Stimulated activated effector memory CD8-positive, alpha-beta T cell treated with anti-CD3 and anti-CD28 coated beads, Interleukin-12 subunit alpha, Interleukin-12 subunit beta, amount 100 ng/mL, for 72 hours (primary cell): ENCODE measurements around the gene UNC5B.
A peak's percentile ranks its signal among the peaks of the same experiment; 100 is the strongest.
"Not testable (repeated sequence)": the region's sequence is repeated elsewhere in the genome, so short reads cannot be mapped to it uniquely, and the experiment has no call there.

Experiments used
- ATAC-seq: fragments of 150-1000 bp; cut with Tn5 transposase; 2 replicates; pipeline ENCODE4 v1.10.0; 2021
- DNase-seq, 2 donors: peaks; one replicate each; pipeline ENCODE4 v3.0.0; 2021 to 2022; ENCODE audit warnings: low spot score in 2 of 2
- H3K27ac Mint-ChIP-seq: one replicate; pipeline ENCODE4 v1.8.0; 2022; ENCODE audit warnings: mild to moderate bottlenecking, mixed read lengths
- H3K36me3 Mint-ChIP-seq: one replicate; pipeline ENCODE4 v1.8.0; 2022; ENCODE audit warnings: mild to moderate bottlenecking, mixed read lengths
- H3K4me1 Mint-ChIP-seq: one replicate; pipeline ENCODE4 v1.8.0; 2022; ENCODE audit warnings: mixed read lengths
- H3K4me3 Mint-ChIP-seq: one replicate; pipeline ENCODE4 v1.8.0; 2022; ENCODE audit warnings: mild to moderate bottlenecking, mixed read lengths
- H3K9me3 Mint-ChIP-seq: one replicate; pipeline ENCODE4 v1.8.0; 2022; ENCODE audit warnings: mixed read lengths

The UNC5B gene

DNA sequence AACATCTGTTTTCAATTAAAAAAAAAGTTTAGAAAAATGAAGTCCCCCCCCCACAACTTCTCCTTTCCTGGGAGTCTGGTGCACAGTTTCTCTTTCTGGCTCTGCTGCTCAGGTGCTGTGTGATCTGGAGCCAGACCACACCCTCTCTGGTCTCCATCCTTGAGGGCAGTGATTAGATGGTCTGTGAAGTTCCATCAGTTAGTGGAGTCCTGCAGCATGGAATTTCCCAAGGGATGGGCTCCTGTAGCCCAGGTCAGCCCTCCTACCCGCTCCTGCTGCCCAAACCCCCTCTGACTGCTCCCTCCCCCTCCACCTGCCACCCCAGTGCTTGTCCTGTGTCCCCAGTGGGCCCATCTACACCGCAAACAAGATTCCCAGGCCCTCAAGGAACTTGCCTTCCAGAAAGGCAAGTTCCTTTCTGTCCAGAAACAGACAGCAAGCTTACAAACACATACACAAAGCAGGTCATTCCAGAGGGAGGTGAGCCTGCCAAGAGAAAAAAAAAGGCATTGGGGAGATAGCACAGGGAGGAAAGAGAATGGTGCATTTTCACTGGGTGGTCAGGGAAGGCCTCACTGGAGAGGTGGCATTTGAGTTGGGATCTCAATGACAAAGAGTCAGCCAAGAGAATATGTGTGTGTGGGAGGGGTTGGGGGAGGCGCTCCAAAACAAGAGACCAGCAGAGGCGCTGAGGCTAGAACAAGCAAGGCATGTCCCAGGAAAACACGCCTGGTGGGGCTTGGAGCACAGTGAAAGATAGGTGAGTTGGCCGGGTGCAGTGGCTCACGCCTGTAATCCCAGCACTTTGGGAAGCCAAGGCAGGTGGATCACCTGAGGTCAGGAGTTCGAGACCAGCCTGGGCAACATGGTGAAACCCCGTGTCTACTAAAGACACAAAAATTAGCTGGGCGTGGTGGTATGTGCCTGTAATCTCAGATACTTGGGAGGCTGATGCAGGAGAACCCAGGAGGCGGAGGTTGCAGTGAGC is 57.2 kb downstream of the UNC5B start:
- ATAC-seq, result no peak
- H3K27ac Mint-ChIP-seq, result no peak overlapping the region
- H3K4me1 Mint-ChIP-seq, result no peaks in the 10 kb centered on the region
- DNase-seq, result no peak
- H3K4me3 Mint-ChIP-seq, result no peak overlapping the region
- H3K36me3 Mint-ChIP-seq, result no peaks in the 10 kb centered on the region
- H3K9me3 Mint-ChIP-seq, result no peaks in the 10 kb centered on the region

DNA sequence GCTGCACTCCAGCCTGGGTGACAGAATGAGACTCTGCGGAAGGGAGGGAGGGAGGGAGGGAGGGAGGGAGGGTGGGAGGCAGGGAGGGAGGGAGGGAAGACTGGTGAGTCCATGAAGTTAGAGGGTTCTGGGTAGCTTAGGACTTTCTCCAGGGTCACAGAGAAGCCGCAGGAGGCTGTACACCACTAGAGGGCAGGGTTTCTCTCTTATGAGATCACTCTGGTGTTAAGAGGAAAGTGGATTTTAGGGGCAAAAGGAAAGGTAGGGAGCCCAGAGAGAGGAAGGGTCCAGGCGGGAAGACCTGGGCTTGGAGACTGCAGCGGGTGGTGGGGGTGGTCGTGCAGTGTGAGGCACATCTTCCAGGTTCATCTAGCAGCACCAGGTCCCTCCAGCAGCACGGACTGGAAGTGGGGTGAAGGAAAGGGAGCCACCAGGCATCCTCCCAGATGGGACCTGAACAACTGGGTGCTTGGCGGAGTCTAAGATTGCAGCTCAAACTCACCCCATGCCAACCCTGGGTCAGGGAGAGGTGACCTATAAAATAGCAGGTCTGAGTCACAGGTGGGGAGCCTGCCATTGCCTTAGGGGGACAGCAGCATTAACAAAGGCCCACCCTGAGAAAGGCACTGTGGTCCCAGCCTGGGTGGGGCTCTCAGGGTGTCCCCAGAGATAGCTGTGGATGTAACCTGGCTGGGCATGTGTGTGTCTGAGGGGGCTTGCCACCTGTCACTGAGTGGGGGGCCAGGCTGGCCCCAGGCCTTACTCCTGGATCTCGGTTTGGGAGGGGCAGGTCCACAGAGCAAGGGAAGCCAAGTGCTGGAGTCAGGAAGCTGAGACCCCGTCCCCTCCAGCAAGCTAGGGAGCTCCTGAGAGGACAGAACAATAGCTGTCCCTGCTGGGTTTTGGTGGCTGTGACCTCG is 58.2 kb downstream of the UNC5B start:
- Mint-ChIP-seq H3K9me3 (no peaks in the 10 kb centered on the region), H3K36me3 (no peaks in the 10 kb centered on the region), H3K4me1 (no peaks in the 10 kb centered on the region), H3K4me3 (no peak overlapping the region), H3K27ac (no peak overlapping the region)
- peak in 1 of 2 donors; percentile 58 for DNase-seq
- peak; percentile 53 for ATAC-seq

DNA sequence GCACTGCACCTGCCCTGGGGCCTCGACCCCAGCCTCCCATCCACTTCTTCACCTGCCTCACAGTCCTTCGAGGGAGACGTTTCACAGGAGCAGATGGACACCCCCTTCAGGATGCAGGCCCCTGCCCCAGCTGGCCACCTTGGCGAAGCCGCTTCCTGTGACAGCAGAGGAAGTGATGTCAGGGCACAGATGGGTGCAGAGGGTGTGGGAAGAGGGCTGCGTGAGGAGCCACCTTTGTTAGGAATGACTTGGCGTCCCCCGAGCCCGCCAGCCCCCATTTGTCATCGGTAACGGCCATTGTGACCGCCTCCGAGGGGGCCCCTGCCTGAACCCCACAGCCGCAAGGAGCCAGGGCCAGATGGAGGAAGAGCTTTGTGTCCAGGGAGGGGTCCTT is 59.3 kb downstream of the UNC5B start:
- H3K4me1 Mint-ChIP-seq, result no peaks in the 10 kb centered on the region
- ATAC-seq (no peak), DNase-seq (no peak)
- no peak overlapping the region for H3K4me3 Mint-ChIP-seq
- H3K36me3 Mint-ChIP-seq, result no peaks in the 10 kb centered on the region
- H3K9me3 Mint-ChIP-seq, result no peaks in the 10 kb centered on the region
- H3K27ac Mint-ChIP-seq, result no peak overlapping the region

DNA sequence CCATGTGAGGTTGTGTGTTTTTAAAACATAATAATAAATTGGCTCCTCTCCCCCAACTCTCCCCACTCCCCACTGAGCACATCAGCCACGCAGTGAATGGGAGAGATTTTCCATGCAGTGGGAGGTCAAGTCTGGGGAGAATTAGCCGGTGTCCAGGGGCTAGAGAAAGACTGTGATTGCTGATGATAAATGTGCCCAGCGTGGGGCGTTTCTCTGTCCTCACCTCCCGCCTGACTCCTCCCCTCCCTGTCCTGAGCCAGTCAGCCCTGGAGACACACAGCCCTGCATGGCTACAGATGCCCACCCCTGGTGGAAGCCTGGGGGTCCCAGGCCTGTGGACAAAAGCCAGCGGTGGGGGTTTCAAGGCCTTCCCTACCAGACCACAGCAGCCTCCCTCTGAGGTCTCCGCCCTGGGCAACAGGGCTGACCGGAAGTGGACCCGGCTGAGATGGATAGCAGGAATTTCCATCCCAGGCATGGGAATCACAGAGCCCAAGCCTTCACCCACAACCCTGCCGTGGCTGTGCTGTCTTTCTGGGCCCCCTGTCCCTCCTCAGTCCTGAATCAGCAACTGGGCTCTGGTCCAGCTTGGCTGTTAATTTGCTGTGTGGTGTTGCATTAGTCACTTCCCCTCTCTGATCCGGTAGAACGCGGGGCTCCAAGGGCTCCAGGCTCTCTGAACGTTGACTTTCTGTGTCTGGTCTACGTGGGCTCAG is 59.8 kb downstream of the UNC5B start:
- H3K9me3 Mint-ChIP-seq, result no peaks in the 10 kb centered on the region
- H3K4me3 Mint-ChIP-seq, result no peak overlapping the region
- no peak for ATAC-seq
- H3K27ac Mint-ChIP-seq, result peak overlapping the region; percentile 32
- no peaks in the 10 kb centered on the region for H3K4me1 Mint-ChIP-seq
- no peaks in the 10 kb centered on the region for H3K36me3 Mint-ChIP-seq
- DNase-seq, result no peak

DNA sequence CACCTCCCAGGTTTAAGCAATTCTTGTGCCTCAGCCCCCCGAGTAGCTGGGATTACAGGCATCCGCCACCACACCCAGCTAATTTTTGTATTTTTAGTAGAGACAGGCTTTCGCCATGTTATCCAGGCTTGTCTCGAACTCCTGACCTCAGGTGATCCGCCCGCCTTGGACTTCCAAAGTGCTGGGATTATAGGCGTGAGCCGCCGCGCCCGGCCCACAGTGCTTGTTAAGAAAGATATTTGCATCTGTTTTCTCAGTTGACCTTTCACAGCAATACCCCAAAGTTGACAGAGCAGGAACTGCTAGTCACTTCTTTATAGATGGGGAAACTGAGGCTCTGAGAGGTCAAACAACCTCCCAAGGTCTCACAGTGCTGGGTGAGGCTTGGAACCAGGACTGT is 60.6 kb downstream of the UNC5B start:
- H3K36me3 Mint-ChIP-seq, DNase-seq, H3K4me1 Mint-ChIP-seq, ATAC-seq, H3K9me3 Mint-ChIP-seq, H3K4me3 Mint-ChIP-seq: not testable (repeated sequence)
- peak overlapping the region; percentile 32 for H3K27ac Mint-ChIP-seq

DNA sequence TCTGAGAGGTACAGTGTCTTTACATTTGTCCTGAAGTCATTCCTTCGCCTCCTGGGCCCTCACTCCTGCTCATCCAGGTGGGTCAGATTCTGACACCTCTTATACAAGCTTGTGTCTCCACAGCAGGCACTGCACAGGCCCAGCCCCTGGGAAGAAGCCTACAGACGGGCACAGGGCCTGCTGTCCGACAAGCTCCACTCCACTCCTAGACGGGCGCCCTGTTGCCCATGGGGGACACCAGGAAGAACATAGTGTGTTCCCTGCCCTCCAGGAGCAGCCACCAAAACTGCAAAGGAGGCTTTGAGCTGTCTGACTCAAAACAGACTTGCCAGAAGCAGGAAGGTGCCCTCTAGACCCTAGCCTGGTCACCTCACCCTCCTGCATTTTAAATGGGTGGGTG is 61.1 kb downstream of the UNC5B start:
- H3K36me3 Mint-ChIP-seq, result no peaks in the 10 kb centered on the region
- ATAC-seq, result no peak
- no peak overlapping the region for H3K27ac Mint-ChIP-seq
- H3K4me3 Mint-ChIP-seq, result no peak overlapping the region
- no peak for DNase-seq
- H3K4me1 Mint-ChIP-seq, result no peaks in the 10 kb centered on the region
- H3K9me3 Mint-ChIP-seq, result no peaks in the 10 kb centered on the region

DNA sequence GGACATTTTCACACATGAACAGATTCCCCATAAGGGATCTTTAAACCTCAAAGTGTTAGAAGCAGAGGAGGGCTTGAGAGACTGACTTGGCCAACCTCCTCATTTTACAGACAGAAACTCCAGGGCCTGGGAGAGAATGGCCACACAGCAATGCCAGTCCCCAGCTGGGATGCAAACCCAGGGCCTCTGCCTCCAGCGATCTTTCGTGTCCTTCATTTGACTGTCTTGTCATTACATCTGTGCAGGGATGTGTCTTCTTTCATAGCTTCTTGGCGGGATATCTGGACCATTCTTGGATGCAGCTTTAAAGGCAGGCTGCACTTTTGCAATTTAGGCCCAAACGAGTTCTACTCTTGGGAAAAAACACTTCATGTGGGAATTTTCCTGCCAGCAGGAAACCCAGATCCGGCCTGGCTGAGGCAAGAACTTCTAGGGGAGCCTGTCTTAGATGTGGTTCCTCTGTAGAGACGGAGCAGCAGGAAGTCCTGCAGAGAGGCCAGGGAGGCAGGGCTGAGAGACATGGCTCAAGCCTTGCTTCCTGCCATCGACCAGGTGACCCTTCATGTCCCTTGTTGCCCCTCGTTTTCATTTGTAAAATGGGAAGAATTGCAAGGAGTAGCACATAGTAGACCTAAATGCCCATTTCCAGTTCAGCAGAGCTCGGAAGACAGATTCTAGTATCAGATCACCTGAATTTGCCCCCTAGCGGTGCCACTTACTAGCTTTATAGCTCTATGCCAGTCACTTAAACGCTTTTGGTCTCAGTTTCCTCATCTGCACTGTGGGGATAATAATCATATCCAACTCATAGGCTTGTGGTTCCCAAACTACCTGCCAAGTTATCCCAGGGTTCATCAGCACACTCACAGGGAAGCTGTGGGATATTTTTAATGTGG is 62.8 kb downstream of the UNC5B start:
- no peak for DNase-seq
- H3K4me3 Mint-ChIP-seq, result no peak overlapping the region
- no peak overlapping the region for H3K27ac Mint-ChIP-seq
- H3K9me3 Mint-ChIP-seq, result no peaks in the 10 kb centered on the region
- ATAC-seq, result no peak
- H3K4me1 Mint-ChIP-seq, result no peaks in the 10 kb centered on the region
- H3K36me3 Mint-ChIP-seq, result no peaks in the 10 kb centered on the region

DNA sequence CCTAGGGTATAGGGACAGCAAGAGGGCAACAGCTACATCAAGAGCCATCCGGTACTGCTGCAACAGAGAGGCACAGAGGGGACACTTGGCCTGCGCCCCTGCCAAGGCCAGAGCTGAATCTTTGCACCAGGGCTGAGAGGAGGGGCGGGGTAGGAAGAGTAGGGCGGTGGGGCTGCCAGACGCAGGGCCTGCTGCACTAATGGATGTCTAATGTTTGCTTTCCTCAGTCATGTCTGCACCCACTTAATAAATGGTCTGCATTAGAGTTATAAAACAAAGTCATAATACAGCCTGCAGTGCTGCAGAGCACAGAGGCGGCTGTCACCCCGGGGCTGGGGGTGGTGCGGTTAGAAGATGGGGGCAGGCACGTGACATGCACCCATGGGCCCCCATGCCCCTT is 64.5 kb downstream of the UNC5B start:
- Mint-ChIP-seq H3K4me1 (no peaks in the 10 kb centered on the region), H3K4me3 (no peak overlapping the region), H3K27ac (no peak overlapping the region), H3K9me3 (no peaks in the 10 kb centered on the region), H3K36me3 (no peaks in the 10 kb centered on the region)
- ATAC-seq (no peak), DNase-seq (no peak)

DNA sequence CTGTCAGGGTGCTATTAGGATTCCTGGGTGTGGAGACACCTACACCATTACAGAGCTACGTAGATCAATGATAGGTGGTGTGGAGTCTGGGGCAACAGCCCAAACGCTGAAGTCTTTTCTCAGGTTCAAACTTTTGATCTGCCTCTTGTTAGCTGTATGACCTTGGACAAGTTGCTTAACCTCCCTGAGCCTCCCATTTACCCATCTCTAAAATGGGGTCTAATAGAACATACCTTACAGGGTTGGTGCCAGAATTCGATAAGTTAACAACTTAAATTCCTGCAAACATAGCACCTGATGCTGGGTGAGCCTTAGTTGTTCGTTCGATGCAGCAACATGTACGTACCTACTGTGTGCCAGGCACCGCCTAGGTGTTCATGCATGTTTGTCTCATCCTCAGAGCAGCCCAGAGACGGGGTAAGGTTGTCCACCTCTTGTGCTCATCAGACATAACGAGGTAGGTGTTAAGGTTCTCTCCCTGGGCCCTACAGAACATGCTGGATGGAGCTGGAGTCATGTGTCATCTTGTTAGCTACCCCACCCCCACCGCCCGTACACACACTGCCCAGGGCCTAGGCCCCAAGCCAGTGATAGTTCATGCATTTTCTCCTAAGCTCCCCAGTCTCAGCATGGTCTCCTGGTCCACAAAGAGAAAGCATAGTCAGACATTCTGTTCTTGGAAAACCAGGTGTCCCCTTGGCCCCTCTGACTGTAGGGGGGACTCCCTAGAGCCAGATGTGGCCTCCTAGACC is 65.7 kb downstream of the UNC5B start:
- Mint-ChIP-seq H3K27ac (no peak overlapping the region), H3K4me1 (no peaks in the 10 kb centered on the region), H3K9me3 (no peaks in the 10 kb centered on the region), H3K4me3 (no peak overlapping the region), H3K36me3 (no peaks in the 10 kb centered on the region)
- DNase-seq (no peak), ATAC-seq (no peak)

DNA sequence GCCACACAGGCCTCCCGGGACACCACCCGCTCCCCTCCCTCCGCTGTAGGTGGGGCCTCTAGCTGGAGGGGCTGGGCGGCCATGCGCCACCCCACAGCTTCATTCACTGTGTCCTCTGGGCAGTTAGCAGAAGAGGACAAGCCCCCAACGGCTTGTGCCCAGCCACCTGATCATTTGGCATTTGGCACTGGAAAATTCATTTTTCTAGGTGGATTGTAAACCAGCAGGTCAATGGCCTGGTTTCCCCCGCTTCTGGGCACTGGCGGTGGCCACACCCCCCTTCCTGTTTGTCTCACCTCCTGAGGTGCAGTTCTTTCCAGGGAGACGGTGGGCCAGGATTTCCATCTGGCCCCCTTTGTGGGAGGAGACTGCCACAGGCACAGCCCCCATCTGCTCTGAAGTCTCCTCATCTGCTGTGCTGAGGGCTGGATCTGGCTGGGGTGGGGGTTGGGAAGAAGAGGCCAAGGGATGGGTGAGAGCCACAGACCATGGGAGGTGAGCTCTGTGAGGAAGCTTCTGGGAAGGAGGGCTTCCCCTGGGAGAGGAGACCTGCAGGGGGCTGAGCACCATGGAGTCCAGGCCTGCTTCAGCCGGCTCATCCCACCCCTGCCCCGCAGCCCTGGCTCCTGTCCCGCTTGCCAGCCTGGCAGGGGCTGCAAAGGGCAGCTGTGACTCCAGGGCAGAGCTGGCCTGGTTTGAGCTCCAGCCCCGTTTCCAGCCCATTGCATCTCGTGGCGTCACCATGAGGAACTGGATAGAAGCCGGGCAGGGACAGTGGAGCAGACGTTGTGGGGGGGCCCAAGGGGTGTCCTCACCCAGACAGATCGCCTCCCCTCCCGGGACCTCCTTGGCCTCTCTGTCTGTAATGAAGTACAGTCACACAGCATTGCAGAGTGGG is 66.6 kb downstream of the UNC5B start:
- Mint-ChIP-seq H3K4me3 (no peak overlapping the region), H3K4me1 (no peaks in the 10 kb centered on the region), H3K27ac (no peak overlapping the region), H3K36me3 (no peaks in the 10 kb centered on the region), H3K9me3 (no peaks in the 10 kb centered on the region)
- ATAC-seq (no peak), DNase-seq (no peak)

DNA sequence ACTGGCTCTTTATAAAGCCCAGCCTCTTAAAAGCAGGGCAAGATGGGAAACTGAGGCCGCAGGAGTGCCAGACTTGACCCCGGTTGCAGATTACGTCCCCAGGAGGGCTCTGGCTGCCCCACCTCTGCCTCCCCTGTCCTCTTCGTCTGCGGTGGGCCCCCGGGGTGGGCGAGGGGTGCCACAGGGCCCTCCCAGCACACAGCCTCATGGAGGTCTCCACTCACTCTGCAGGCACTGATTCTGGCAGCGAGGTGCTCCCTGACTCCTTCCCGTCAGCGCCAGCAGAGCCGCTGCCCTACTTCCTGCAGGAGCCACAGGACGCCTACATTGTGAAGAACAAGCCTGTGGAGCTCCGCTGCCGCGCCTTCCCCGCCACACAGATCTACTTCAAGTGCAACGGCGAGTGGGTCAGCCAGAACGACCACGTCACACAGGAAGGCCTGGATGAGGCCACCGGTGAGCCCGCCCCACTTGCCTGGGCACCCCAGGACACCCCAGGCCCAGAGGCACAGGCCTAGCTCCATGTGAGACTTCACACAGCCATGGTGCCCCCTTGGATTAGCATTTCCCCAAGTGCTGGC is 67.3 kb downstream of the UNC5B start:
- no peak overlapping the region for H3K27ac Mint-ChIP-seq
- H3K4me3 Mint-ChIP-seq, result no peak overlapping the region
- ATAC-seq (no peak), DNase-seq (no peak)
- H3K9me3 Mint-ChIP-seq, result no peaks in the 10 kb centered on the region
- H3K4me1 Mint-ChIP-seq, result no peaks in the 10 kb centered on the region
- no peaks in the 10 kb centered on the region for H3K36me3 Mint-ChIP-seq

DNA sequence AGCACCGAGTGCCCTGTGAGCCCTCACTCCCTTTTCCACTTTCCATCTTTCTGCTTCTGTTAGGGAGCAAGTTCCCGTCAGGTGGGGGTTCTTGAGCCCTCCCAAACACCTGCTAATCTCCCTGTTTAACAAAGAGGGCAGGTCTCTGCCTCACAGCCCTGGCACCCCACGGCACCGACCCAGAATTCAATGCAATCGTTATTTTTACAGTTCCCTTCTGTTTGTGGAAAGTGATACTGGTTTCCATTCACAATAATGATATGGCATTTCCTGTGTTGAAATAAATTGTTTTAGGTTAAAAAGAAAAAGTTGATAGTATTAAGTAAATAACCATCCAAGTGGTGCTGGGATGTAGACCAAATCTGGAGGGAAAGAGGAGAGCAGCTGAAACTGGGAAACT is 67.8 kb downstream of the UNC5B start:
- H3K27ac Mint-ChIP-seq, result no peak overlapping the region
- no peaks in the 10 kb centered on the region for H3K9me3 Mint-ChIP-seq
- DNase-seq (no peak), ATAC-seq (no peak)
- no peaks in the 10 kb centered on the region for H3K4me1 Mint-ChIP-seq
- no peaks in the 10 kb centered on the region for H3K36me3 Mint-ChIP-seq
- no peak overlapping the region for H3K4me3 Mint-ChIP-seq

DNA sequence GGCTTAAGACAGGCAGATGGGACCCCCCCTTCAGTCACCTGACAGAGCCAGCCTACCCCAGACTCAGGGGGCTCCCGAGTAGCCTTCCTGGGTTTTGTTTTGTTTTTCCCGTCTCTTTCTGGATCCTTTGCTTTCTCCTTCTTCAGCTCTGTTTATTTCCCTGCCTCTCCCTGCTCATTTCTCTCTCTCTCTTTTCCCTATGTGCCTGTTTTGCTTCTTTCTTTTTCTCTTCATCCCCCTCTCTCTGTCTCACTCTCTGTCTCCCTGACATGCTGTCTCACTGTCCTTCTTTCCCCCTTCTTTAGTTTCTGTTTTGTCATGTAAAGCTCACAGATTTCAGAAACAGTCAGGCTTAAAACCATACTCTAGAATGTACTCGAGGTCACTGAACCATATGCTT is 68.5 kb downstream of the UNC5B start:
- Mint-ChIP-seq H3K4me3 (no peak overlapping the region), H3K9me3 (no peaks in the 10 kb centered on the region), H3K4me1 (no peaks in the 10 kb centered on the region), H3K36me3 (no peaks in the 10 kb centered on the region), H3K27ac (no peak overlapping the region)
- DNase-seq (no peak), ATAC-seq (no peak)
